ENCODE data around the gene ETV1. TPM values are rescaled to one million over a fixed set of nuclear protein-coding genes. Genes with fewer than 3 reads are reported as not detected.

The ETV1 gene
- total RNA-seq, 2 experiments from 2014 or later = not detected

DNA sequence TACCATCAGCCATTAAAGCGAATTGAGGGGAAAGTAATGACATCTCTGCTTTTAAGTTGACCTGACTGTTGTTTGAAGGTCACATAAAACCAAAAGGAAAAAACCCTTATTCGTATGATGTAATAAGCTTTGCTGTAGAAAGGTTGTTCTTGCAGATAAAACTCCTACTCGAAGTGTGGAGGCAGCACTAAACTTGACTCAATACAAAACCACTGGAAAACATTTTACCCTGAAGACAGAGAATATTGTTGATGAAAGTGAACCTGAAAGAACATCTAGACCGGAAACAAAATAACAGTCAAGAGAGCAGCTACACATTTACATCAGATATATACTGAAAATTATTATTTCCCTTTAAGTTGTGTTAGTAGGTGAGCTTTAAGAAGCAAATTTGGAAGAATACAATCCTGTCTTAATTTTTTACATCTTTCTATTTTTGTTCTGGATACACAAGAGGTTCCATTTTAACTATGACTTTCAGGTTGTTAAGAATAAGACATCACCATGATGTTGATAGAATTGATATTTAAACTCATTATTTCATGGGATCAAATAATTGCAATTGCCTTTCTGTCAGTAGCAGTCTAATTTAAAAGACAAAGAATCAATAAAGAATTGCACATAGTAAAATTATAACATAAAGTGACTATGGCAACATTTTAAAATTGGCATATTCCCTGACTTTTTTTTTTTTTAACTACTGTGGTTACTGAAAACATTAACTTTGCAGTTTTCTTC lies 6.4 kb downstream of the ETV1 start:
- no peak overlapping the region for H3K4me3 Mint-ChIP-seq
- Histone ChIP-seq H3K9me3 (ENCODE audit: control insufficient read depth in 1 of 2, insufficient read depth in 1 of 2, low read length in 2 of 2) (no peaks in the 10 kb centered on the region), H3K27me3 (ENCODE audit: control insufficient read depth in 1 of 2, insufficient read depth in 2 of 2, low read length in 2 of 2) (peaks cover under 1 to 4% of the 10 kb centered on the region in 2 experiments), H3K36me3 (ENCODE audit: insufficient read depth, low read length) (no peaks in the 10 kb centered on the region), H3K27ac (ENCODE audit: low read depth in 1 of 2, low read length in 2 of 2) (no peak overlapping the region), H3K4me1 (ENCODE audit: insufficient read depth, low read length) (no peaks in the 10 kb centered on the region), H3K4me3 (ENCODE audit: low read length) (no peak overlapping the region)
- ATAC-seq (ENCODE audit: poor library complexity) (no peak), DNase-seq (no peak)
- no peak overlapping the region for H3K27ac Mint-ChIP-seq
- POLR2A ChIA-PET = no interaction called here
- TF ChIP-seq, protein P1, sequence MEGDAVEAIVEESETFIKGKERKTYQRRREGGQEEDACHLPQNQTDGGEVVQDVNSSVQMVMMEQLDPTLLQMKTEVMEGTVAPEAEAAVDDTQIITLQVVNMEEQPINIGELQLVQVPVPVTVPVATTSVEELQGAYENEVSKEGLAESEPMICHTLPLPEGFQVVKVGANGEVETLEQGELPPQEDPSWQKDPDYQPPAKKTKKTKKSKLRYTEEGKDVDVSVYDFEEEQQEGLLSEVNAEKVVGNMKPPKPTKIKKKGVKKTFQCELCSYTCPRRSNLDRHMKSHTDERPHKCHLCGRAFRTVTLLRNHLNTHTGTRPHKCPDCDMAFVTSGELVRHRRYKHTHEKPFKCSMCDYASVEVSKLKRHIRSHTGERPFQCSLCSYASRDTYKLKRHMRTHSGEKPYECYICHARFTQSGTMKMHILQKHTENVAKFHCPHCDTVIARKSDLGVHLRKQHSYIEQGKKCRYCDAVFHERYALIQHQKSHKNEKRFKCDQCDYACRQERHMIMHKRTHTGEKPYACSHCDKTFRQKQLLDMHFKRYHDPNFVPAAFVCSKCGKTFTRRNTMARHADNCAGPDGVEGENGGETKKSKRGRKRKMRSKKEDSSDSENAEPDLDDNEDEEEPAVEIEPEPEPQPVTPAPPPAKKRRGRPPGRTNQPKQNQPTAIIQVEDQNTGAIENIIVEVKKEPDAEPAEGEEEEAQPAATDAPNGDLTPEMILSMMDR (IDR thresholded peaks at IDR 0.05) = no peak
- H3K27me3 Mint-ChIP-seq = peaks cover 38% of the 10 kb centered on the region
- CTCF ChIA-PET = no interaction called here
- H3K9me3 Mint-ChIP-seq = no peaks in the 10 kb centered on the region
- intact Hi-C loops (cut with DNase I, micrococcal nuclease) = no loop called here
- H3K36me3 Mint-ChIP-seq (ENCODE audit: low read depth) = no peaks in the 10 kb centered on the region
- no peaks in the 10 kb centered on the region for H3K4me1 Mint-ChIP-seq (ENCODE audit: low read depth)

DNA sequence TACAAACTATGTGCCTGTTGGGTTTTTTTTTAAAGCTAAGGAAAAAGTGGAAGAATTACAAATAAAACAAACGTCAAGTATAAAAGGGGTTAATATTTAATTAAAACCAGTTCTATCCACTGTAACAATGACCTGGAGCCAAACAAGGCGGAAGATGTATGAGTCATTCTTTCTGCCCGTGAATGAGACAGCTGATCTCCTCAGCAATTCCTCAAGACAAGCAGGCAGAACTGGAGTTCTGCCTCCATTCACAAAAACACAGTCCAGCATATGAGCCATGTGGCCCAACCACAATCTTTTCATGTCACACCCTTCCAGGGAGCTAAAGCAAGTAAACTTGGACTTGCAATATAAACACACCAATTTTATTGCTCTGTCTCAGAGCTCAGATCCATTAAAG lies 8.4 kb downstream of the ETV1 start:
- Histone ChIP-seq H3K4me1 (ENCODE audit: insufficient read depth, low read length) (no peaks in the 10 kb centered on the region), H3K27me3 (ENCODE audit: control insufficient read depth in 1 of 2, insufficient read depth in 2 of 2, low read length in 2 of 2) (no peaks in the 10 kb centered on the region), H3K36me3 (ENCODE audit: insufficient read depth, low read length) (no peaks in the 10 kb centered on the region), H3K4me3 (ENCODE audit: low read length) (no peak overlapping the region), H3K27ac (ENCODE audit: low read depth in 1 of 2, low read length in 2 of 2) (no peak overlapping the region), H3K9me3 (ENCODE audit: control insufficient read depth in 1 of 2, insufficient read depth in 1 of 2, low read length in 2 of 2) (no peaks in the 10 kb centered on the region)
- Mint-ChIP-seq H3K27ac (no peak overlapping the region), H3K36me3 (ENCODE audit: low read depth) (no peaks in the 10 kb centered on the region), H3K9me3 (no peaks in the 10 kb centered on the region), H3K4me1 (ENCODE audit: low read depth) (no peaks in the 10 kb centered on the region), H3K27me3 (peaks cover 28% of the 10 kb centered on the region), H3K4me3 (no peak overlapping the region)
- TF ChIP-seq, protein P1 (IDR thresholded peaks at IDR 0.05) = no peak
- intact Hi-C loops (cut with DNase I, micrococcal nuclease) = no loop called here
- CTCF ChIA-PET = no interaction called here
- DNase-seq (no peak), ATAC-seq (ENCODE audit: poor library complexity) (no peak)
- POLR2A ChIA-PET = interaction anchor here (0.7 kb wide), 1 partner anchor 439 kb away, joined by 3 read pairs; no protein-coding TSS in a partner anchor

DNA sequence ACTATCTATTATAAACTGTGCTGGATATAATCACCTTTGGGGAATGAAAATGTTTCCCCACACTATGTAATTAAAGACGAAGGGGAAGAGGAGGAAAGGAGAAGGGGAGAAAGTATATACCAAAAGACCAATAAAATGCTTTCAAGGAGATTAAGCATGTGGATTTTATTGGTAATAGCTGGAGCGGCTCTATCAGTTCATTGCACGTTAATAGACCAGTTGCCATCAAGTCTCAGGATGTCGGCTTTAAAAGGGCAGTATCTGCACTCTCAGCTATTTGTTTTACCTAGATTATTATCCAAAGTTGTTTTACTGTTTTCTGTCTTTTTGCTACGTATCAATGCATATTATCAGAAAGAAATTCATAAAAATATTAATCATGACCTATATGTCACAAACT lies 9.0 kb downstream of the ETV1 start:
- H3K36me3 Mint-ChIP-seq (ENCODE audit: low read depth) = no peaks in the 10 kb centered on the region
- no peaks in the 10 kb centered on the region for H3K36me3 ChIP-seq (ENCODE audit: insufficient read depth, low read length)
- H3K9me3 ChIP-seq (ENCODE audit: control insufficient read depth in 1 of 2, insufficient read depth in 1 of 2, low read length in 2 of 2) = no peaks in the 10 kb centered on the region
- ChIA-PET CTCF (interaction anchor here (0.8 kb wide), 1 partner anchor 9 kb away, joined by 3 read pairs; no protein-coding TSS in a partner anchor), POLR2A (no interaction called here)
- DNase-seq (no peak), ATAC-seq (ENCODE audit: poor library complexity) (no peak)
- no peaks in the 10 kb centered on the region for H3K4me1 Mint-ChIP-seq (ENCODE audit: low read depth)
- TF ChIP-seq, protein P1 (IDR thresholded peaks at IDR 0.05) = no peak
- no peaks in the 10 kb centered on the region for H3K4me1 ChIP-seq (ENCODE audit: insufficient read depth, low read length)
- H3K27ac Mint-ChIP-seq = no peak overlapping the region
- intact Hi-C loops (cut with DNase I, micrococcal nuclease) = no loop called here
- no peaks in the 10 kb centered on the region for H3K27me3 ChIP-seq (ENCODE audit: control insufficient read depth in 1 of 2, insufficient read depth in 2 of 2, low read length in 2 of 2)
- H3K27me3 Mint-ChIP-seq = peaks cover 22% of the 10 kb centered on the region
- no peak overlapping the region for H3K27ac ChIP-seq (ENCODE audit: low read depth in 1 of 2, low read length in 2 of 2)
- no peaks in the 10 kb centered on the region for H3K9me3 Mint-ChIP-seq
- H3K4me3 ChIP-seq (ENCODE audit: low read length) = no peak overlapping the region
- no peak overlapping the region for H3K4me3 Mint-ChIP-seq
